Measurements from ENCODE around the gene CDH19.

- TF ChIP-seq CTCF (IDR thresholded peaks at IDR 0.05) (no peak), EP300 (IDR thresholded peaks at IDR 0.05) (no peak), POLR2A (IDR thresholded peaks at IDR 0.05) (no peak)
Observed at GRCh38 chr18:66555585-66555984, 48.3 kb downstream of the CDH19 start.
